HepG2 (cell line): ENCODE measurements around the gene GABARAPL2. TPM values are rescaled to one million over a fixed set of nuclear protein-coding genes. Genes with fewer than 3 reads are reported as not detected.

Experiments
- DPF2 ChIP-seq: sonication (generic); formaldehyde crosslinking; IDR thresholded peaks from 2 replicates; pipeline ENCODE4 v1.4.0; 2020; ENCODE audit warnings: mild to moderate bottlenecking, low read depth, missing genetic modification reagents, borderline replicate concordance
- HMGA1 ChIP-seq: sonication (generic); formaldehyde crosslinking; conservative IDR thresholded peaks from 2 replicates; pipeline ENCODE4 v1.4.0; 2020; ENCODE audit warnings: missing genetic modification reagents
- HNF4G ChIP-seq, 2 experiments: sonication (generic) in 1 of 2; formaldehyde crosslinking in 1 of 2; IDR thresholded peaks; 2 replicates each; pipeline versions ENCODE4 v1.4.0 to v1.6.1; 2011 to 2020; ENCODE audit warnings: borderline replicate concordance in 2 of 2, low read depth in 2 of 2, mild to moderate bottlenecking in 2 of 2, low read length in 1 of 2, missing genetic modification reagents in 1 of 2, moderate library complexity in 1 of 2
- HOMEZ ChIP-seq: IDR thresholded peaks from 2 replicates; pipeline ENCODE4 v1.6.1; 2016; ENCODE audit warnings: low read depth
- JUND ChIP-seq: sonication (generic); formaldehyde crosslinking; IDR thresholded peaks from 2 replicates; pipeline ENCODE4 v1.8.0; 2022; ENCODE audit warnings: mild to moderate bottlenecking, missing genetic modification reagents
- KDM5A ChIP-seq: fragments of 200-600 bp; sonication (generic); IDR thresholded peaks from 2 replicates; pipeline ENCODE4 v1.7.0; 2018; ENCODE audit warnings: antibody characterized with exemption, mild to moderate bottlenecking, low read length, borderline replicate concordance
- MED13 ChIP-seq: sonication (generic); formaldehyde crosslinking; IDR thresholded peaks from 2 replicates; pipeline ENCODE4 v1.5.0; 2020; ENCODE audit warnings: missing genetic modification reagents
- NAIF1 ChIP-seq: sonication (generic); formaldehyde crosslinking; IDR thresholded peaks from 2 replicates; pipeline ENCODE4 v1.5.0; 2020; ENCODE audit warnings: mild to moderate bottlenecking, missing genetic modification reagents, borderline replicate concordance
- NPAS2 ChIP-seq: sonication (generic); formaldehyde crosslinking; IDR thresholded peaks from 2 replicates; pipeline ENCODE4 v1.8.0; 2022; ENCODE audit warnings: mild to moderate bottlenecking, missing genetic modification reagents, borderline replicate concordance
- SAP130 ChIP-seq: IDR thresholded peaks from 2 replicates; pipeline ENCODE4 v1.6.1; 2016; ENCODE audit warnings: low read depth
- SMAD1 ChIP-seq: sonication (generic); formaldehyde crosslinking; IDR thresholded peaks from 2 replicates; pipeline ENCODE4 v1.4.0; 2020; ENCODE audit warnings: missing genetic modification reagents, low read depth, mild to moderate bottlenecking, borderline replicate concordance
- SYNCRIP ChIP-seq: fragments of 200-400 bp; formaldehyde crosslinking; IDR thresholded peaks from 2 replicates; pipeline ENCODE4 v1.6.1; 2018; ENCODE audit warnings: mild to moderate bottlenecking, low read depth, low read length; ENCODE audit not compliant: insufficient read depth
- TCF7 ChIP-seq: sonication (generic); IDR thresholded peaks from 2 replicates; pipeline ENCODE4 v1.6.1; 2016; ENCODE audit warnings: antibody characterized with exemption, low read depth
- ZBTB20 ChIP-seq: sonication (generic); formaldehyde crosslinking; IDR thresholded peaks from 2 replicates; pipeline ENCODE4 v1.8.1; 2023; ENCODE audit warnings: missing genetic modification reagents, low read depth, mild to moderate bottlenecking, borderline replicate concordance
- ZBTB7A ChIP-seq: sonication (generic); formaldehyde crosslinking; IDR thresholded peaks from 2 replicates; pipeline ENCODE4 v1.8.0; 2022; ENCODE audit warnings: mild to moderate bottlenecking, missing genetic modification reagents
- ZNF256 ChIP-seq: sonication (generic); formaldehyde crosslinking; conservative IDR thresholded peaks from 2 replicates; pipeline ENCODE4 v1.4.0; 2020; ENCODE audit warnings: missing genetic modification reagents
- ZNF326 ChIP-seq: sonication (generic); formaldehyde crosslinking; IDR thresholded peaks from 2 replicates; pipeline ENCODE4 v1.4.0; 2020; ENCODE audit warnings: missing genetic modification reagents, borderline replicate concordance
- ZNF670 ChIP-seq: sonication (generic); formaldehyde crosslinking; IDR thresholded peaks from 2 replicates; pipeline ENCODE4 v1.8.0; 2022; ENCODE audit warnings: mild to moderate bottlenecking, missing genetic modification reagents, borderline replicate concordance
- ZNF709 ChIP-seq: sonication (generic); formaldehyde crosslinking; IDR thresholded peaks from 2 replicates; pipeline ENCODE4 v1.5.0; 2020; ENCODE audit warnings: mild to moderate bottlenecking, missing genetic modification reagents
- ZNF761 ChIP-seq: sonication (generic); formaldehyde crosslinking; conservative IDR thresholded peaks from 2 replicates; pipeline ENCODE4 v1.4.0; 2020; ENCODE audit warnings: mild to moderate bottlenecking, missing genetic modification reagents
- ZNF776 ChIP-seq: sonication (generic); formaldehyde crosslinking; IDR thresholded peaks from 2 replicates; pipeline ENCODE4 v1.4.0; 2020; ENCODE audit warnings: mild to moderate bottlenecking, missing genetic modification reagents
- ZSCAN20 ChIP-seq: sonication (generic); formaldehyde crosslinking; IDR thresholded peaks from 2 replicates; pipeline ENCODE4 v1.4.0; 2020; ENCODE audit warnings: missing genetic modification reagents, mild to moderate bottlenecking, borderline replicate concordance
- polyA plus RNA-seq, 8 experiments: library from polyadenylated mRNA; depleted of rRNA in 3 of 8; stranded (reverse) in 7 of 8; unstranded in 1 of 8; fragments of >200 nt; fragmentation: Illumina TruSeq in 4 of 8; extraction: Trizol in 4 of 8; gene quantifications; 2 replicates each; pipeline versions ENCODE4 v1.2.1 to v1.2.3, GENCODE V29; 2011 to 2016; ENCODE audit warnings: low read depth in 4 of 8, missing spikeins in 1 of 8, mixed read lengths in 1 of 8; ENCODE audit not compliant: insufficient read depth in 1 of 8
- total RNA-seq, 5 experiments: library from RNA; depleted of rRNA; stranded (reverse); fragments of >200 nt; fragmentation: Illumina TruSeq; extraction: Trizol; gene quantifications; 2 replicates each; pipeline ENCODE4 v1.2.3, GENCODE V29; 2016; ENCODE audit warnings: low read depth in 1 of 5
- TF ChIP-seq, protein P1 (sequence below): sonication (generic); formaldehyde crosslinking; IDR thresholded peaks from 2 replicates; pipeline ENCODE4 v1.4.0; 2020; ENCODE audit warnings: mild to moderate bottlenecking, missing genetic modification reagents
- TF ChIP-seq, protein P2 (sequence below): sonication (generic); formaldehyde crosslinking; IDR thresholded peaks from 2 replicates; pipeline ENCODE4 v1.9.0; 2022; ENCODE audit warnings: missing genetic modification reagents, mild to moderate bottlenecking, borderline replicate concordance
- TF ChIP-seq, protein P3 (sequence below): sonication (generic); IDR thresholded peaks from 2 replicates; pipeline ENCODE4 v1.6.1; 2016; ENCODE audit warnings: low read depth, borderline replicate concordance

The GABARAPL2 gene
- total and polyA plus RNA-seq, 2 of the 13 experiments (the other 11 are each of a cell fraction or from before 2014, with no cell fraction given), result 76.4 to 83.0 TPM

DNA sequence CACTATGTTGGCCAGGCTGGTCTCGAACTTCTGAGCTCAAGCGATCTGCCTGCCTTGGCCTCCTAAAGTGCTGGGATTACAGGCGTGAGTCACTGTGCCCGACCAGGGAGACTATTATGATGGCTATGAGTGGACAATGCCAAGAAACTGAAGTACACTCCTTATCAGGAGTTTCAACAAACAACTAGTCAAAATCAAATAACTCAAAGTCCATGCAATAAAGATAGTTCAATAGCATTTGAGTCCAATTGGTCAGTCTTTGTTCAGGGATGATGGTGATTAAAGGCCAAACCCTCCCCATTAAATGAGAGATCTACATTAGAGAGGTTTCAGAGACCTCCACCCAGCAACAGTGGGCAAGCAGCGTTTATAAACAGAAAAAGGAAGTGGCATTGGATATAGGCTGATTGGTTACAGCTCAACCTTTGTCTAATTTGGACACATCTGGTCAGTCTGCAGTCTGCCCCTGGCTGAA, 38.3 kb upstream of the GABARAPL2 start (continued):
- peak; percentile 18; the same call in 1 of the 2 replicates for TF ChIP-seq HOMEZ
- TF ChIP-seq ZNF326 (CRISPR knock-in tag), result no peak
- TF ChIP-seq ZNF709 (CRISPR knock-in tag), result no peak
- TF ChIP-seq ZNF670 (CRISPR knock-in tag), result no peak
- no peak for TF ChIP-seq ZSCAN20
- no peak for TF ChIP-seq ZNF256 (CRISPR knock-in tag)
- TF ChIP-seq, protein P1, sequence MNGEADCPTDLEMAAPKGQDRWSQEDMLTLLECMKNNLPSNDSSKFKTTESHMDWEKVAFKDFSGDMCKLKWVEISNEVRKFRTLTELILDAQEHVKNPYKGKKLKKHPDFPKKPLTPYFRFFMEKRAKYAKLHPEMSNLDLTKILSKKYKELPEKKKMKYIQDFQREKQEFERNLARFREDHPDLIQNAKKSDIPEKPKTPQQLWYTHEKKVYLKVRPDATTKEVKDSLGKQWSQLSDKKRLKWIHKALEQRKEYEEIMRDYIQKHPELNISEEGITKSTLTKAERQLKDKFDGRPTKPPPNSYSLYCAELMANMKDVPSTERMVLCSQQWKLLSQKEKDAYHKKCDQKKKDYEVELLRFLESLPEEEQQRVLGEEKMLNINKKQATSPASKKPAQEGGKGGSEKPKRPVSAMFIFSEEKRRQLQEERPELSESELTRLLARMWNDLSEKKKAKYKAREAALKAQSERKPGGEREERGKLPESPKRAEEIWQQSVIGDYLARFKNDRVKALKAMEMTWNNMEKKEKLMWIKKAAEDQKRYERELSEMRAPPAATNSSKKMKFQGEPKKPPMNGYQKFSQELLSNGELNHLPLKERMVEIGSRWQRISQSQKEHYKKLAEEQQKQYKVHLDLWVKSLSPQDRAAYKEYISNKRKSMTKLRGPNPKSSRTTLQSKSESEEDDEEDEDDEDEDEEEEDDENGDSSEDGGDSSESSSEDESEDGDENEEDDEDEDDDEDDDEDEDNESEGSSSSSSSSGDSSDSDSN (CRISPR knock-in tag), result no peak
- no peak for TF ChIP-seq ZBTB7A (CRISPR knock-in tag)
- TF ChIP-seq HNF4G (IDR thresholded peaks at IDR 0.05; ENCODE audit: borderline replicate concordance, low read depth, low read length), result peak; percentile 62
- TF ChIP-seq HNF4G (CRISPR knock-in tag; IDR thresholded peaks at IDR 0.05; ENCODE audit: borderline replicate concordance, low read depth), result no peak
- TF ChIP-seq JUND (CRISPR knock-in tag), result 0 out of 2 replicates have a peak, but pooled peaks have one; percentile 54
- TF ChIP-seq ZNF776, result no peak
- TF ChIP-seq HMGA1 (CRISPR knock-in tag), result no peak
- no peak for TF ChIP-seq MED13 (CRISPR knock-in tag)
- no peak for TF ChIP-seq NPAS2 (CRISPR knock-in tag)
- TF ChIP-seq ZNF761 (CRISPR knock-in tag), result no peak
- no peak for TF ChIP-seq KDM5A
- TF ChIP-seq, protein P2, sequence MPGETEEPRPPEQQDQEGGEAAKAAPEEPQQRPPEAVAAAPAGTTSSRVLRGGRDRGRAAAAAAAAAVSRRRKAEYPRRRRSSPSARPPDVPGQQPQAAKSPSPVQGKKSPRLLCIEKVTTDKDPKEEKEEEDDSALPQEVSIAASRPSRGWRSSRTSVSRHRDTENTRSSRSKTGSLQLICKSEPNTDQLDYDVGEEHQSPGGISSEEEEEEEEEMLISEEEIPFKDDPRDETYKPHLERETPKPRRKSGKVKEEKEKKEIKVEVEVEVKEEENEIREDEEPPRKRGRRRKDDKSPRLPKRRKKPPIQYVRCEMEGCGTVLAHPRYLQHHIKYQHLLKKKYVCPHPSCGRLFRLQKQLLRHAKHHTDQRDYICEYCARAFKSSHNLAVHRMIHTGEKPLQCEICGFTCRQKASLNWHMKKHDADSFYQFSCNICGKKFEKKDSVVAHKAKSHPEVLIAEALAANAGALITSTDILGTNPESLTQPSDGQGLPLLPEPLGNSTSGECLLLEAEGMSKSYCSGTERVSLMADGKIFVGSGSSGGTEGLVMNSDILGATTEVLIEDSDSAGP (CRISPR knock-in tag), result no peak
- no peak for TF ChIP-seq ZBTB20
- no peak for TF ChIP-seq SYNCRIP
- no peak for TF ChIP-seq NAIF1 (CRISPR knock-in tag)
- TF ChIP-seq DPF2 (CRISPR knock-in tag), result no peak
- 0 out of 2 replicates have a peak, but pooled peaks have one; percentile 12 for TF ChIP-seq SAP130 (CRISPR knock-in tag)
- TF ChIP-seq TCF7, result no peak
- TF ChIP-seq, protein P3, sequence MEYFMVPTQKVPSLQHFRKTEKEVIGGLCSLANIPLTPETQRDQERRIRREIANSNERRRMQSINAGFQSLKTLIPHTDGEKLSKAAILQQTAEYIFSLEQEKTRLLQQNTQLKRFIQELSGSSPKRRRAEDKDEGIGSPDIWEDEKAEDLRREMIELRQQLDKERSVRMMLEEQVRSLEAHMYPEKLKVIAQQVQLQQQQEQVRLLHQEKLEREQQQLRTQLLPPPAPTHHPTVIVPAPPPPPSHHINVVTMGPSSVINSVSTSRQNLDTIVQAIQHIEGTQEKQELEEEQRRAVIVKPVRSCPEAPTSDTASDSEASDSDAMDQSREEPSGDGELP, result no peak
- TF ChIP-seq SMAD1 (CRISPR knock-in tag), result no peak
